OCI-LY3 (cell line): ENCODE results near the gene CMTM6.

Source experiments
- H2AFZ ChIP-seq: fragments of 200-600, 300-600 bp; shearing (Covaris generic); 2 replicates; pipeline ENCODE4 v1.6.0; 2014; ENCODE audit warnings: antibody characterized with exemption, low read depth, low read length
- H3K27ac ChIP-seq: fragments of 200-600, 300-600 bp; sonication (generic); 2 replicates; pipeline ENCODE4 v1.5.1; 2014; ENCODE audit warnings: mild to moderate bottlenecking, low read length, moderate library complexity, mixed read lengths
- H3K27me3 ChIP-seq: fragments of 200-600, 300-600 bp; sonication (generic); 2 replicates; pipeline ENCODE4 v1.6.1; 2014; ENCODE audit warnings: low read depth, low read length, mixed read lengths
- H3K36me3 ChIP-seq: fragments of 200-600, 300-600 bp; sonication (generic); replicated peaks from 2 replicates; pipeline ENCODE3; 2014; ENCODE audit warnings: low read depth, low read length, mixed read lengths
- H3K4me1 ChIP-seq: fragments of 300-600, 200-600 bp; sonication (generic); 2 replicates; pipeline ENCODE4 v1.6.1; 2014; ENCODE audit warnings: low read length, mixed read lengths
- H3K4me2 ChIP-seq: fragments of 200-600, 300-600 bp; sonication (generic); 2 replicates; pipeline ENCODE4 v1.6.1; 2014; ENCODE audit warnings: low read length, mixed read lengths
- H3K4me3 ChIP-seq: fragments of 300-600, 200-600 bp; sonication (generic); 2 replicates; pipeline ENCODE4 v1.5.1; 2014; ENCODE audit warnings: antibody characterized with exemption, mild to moderate bottlenecking, low read length, moderate library complexity
- H3K79me2 ChIP-seq: fragments of 300-600, 200-600 bp; shearing (Covaris generic); 2 replicates; pipeline ENCODE4 v1.6.1; 2014; ENCODE audit warnings: mild to moderate bottlenecking, low read length, mixed read lengths
- H3K9ac ChIP-seq: fragments of 300-600, 200-600 bp; shearing (Covaris generic); 2 replicates; pipeline ENCODE4 v1.6.0; 2014; ENCODE audit warnings: mild to moderate bottlenecking, low read length, moderate library complexity
- H3K9me3 ChIP-seq: fragments of 200-600, 300-600 bp; shearing (Covaris generic); 2 replicates; pipeline ENCODE4 v1.6.1; 2014; ENCODE audit warnings: low read length, mixed read lengths; ENCODE audit not compliant: insufficient read depth
- H4K20me1 ChIP-seq: fragments of 200-600, 300-600 bp; sonication (generic); 2 replicates; pipeline ENCODE4 v1.6.1; 2016; ENCODE audit warnings: low read length, mixed read lengths; ENCODE audit not compliant: insufficient read depth
- CTCF ChIP-seq: fragments of 200-600, 300-600 bp; sonication (generic); IDR thresholded peaks from 2 replicates; pipeline ENCODE4 v1.5.1; 2014; ENCODE audit warnings: antibody characterized with exemption, low read length, low read depth
- EZH2phosphoT487 ChIP-seq: fragments of 200-600 bp; shearing (Covaris generic); IDR thresholded peaks from 2 replicates; pipeline ENCODE4 v1.6.1; 2018; ENCODE audit warnings: antibody characterized with exemption, mixed run types, low read depth

The CMTM6 gene

GRCh38 chr3:32450426-32450825 is 52.2 kb downstream of the CMTM6 start:
- Histone ChIP-seq H3K79me2 (no peaks in the 10 kb centered on the region), H3K36me3 (peaks cover 4% of the 10 kb centered on the region), H3K4me3 (no peak overlapping the region), H3K4me2 (no peak overlapping the region), H3K27ac (no peak overlapping the region), H3K4me1 (no peaks in the 10 kb centered on the region), H3K27me3 (no peaks in the 10 kb centered on the region), H3K9me3 (no peaks in the 10 kb centered on the region; the same call in 1 of the 2 replicates), H2AFZ (no peak overlapping the region), H3K9ac (no peak overlapping the region), H4K20me1 (no peaks in the 10 kb centered on the region)
- TF ChIP-seq EZH2phosphoT487 = no peak
- TF ChIP-seq CTCF = no peak

GRCh38 chr3:32449691-32450090 is 53.0 kb downstream of the CMTM6 start:
- H3K27ac ChIP-seq = no peak overlapping the region
- no peaks in the 10 kb centered on the region; the same call in 1 of the 2 replicates for H3K9me3 ChIP-seq
- no peak overlapping the region for H3K9ac ChIP-seq
- no peak for TF ChIP-seq CTCF
- TF ChIP-seq EZH2phosphoT487 = no peak
- peaks cover 8% of the 10 kb centered on the region for H3K36me3 ChIP-seq
- no peaks in the 10 kb centered on the region for H3K4me1 ChIP-seq
- no peak overlapping the region for H3K4me2 ChIP-seq
- H3K27me3 ChIP-seq = no peaks in the 10 kb centered on the region
- H3K79me2 ChIP-seq = no peaks in the 10 kb centered on the region
- H4K20me1 ChIP-seq = no peaks in the 10 kb centered on the region
- H2AFZ ChIP-seq = no peak overlapping the region
- no peak overlapping the region for H3K4me3 ChIP-seq

GRCh38 chr3:32448686-32449474 is 53.8 kb downstream of the CMTM6 start:
- peaks cover 3% of the 10 kb centered on the region; the same call in 1 of the 2 replicates for H3K27me3 ChIP-seq
- H3K4me1 ChIP-seq = no peaks in the 10 kb centered on the region
- no peak for TF ChIP-seq EZH2phosphoT487
- no peak for TF ChIP-seq CTCF
- no peak overlapping the region for H3K27ac ChIP-seq
- peaks cover 12% of the 10 kb centered on the region for H3K36me3 ChIP-seq
- H2AFZ ChIP-seq = no peak overlapping the region
- H3K79me2 ChIP-seq = no peaks in the 10 kb centered on the region
- no peaks in the 10 kb centered on the region; the same call in 1 of the 2 replicates for H3K9me3 ChIP-seq
- H3K4me2 ChIP-seq = no peak overlapping the region
- H3K9ac ChIP-seq = no peak overlapping the region
- H4K20me1 ChIP-seq = no peaks in the 10 kb centered on the region
- H3K4me3 ChIP-seq = no peak overlapping the region

- no peak overlapping the region for H3K4me3 ChIP-seq
- H3K27ac ChIP-seq = no peak overlapping the region
- peaks cover 3% of the 10 kb centered on the region; the same call in 1 of the 2 replicates for H3K27me3 ChIP-seq
- H3K4me2 ChIP-seq = no peak overlapping the region
- no peaks in the 10 kb centered on the region; the same call in 1 of the 2 replicates for H3K9me3 ChIP-seq
- H3K79me2 ChIP-seq = no peaks in the 10 kb centered on the region; the same call in 1 of the 2 replicates
- H3K36me3 ChIP-seq = peaks cover 16% of the 10 kb centered on the region
- H3K4me1 ChIP-seq = peaks cover 8% of the 10 kb centered on the region; the same call in 1 of the 2 replicates
- no peak for TF ChIP-seq EZH2phosphoT487
- no peak for TF ChIP-seq CTCF
- no peak overlapping the region for H3K9ac ChIP-seq
- no peak overlapping the region for H2AFZ ChIP-seq
- no peaks in the 10 kb centered on the region for H4K20me1 ChIP-seq
These were observed 54.7 kb downstream of the CMTM6 start for GRCh38 chr3:32447865-32448400.
